A673 (cell line): Measurements from ENCODE around the gene WNK1. TPM values are rescaled to one million over a fixed set of nuclear protein-coding genes. Genes with fewer than 3 reads are reported as not detected.

Experiments
- BruUV-seq: library from RNA; stranded (reverse); fragments of 400-500 nt; replicated peaks from 2 replicates; lab custom pipeline; 2021; lab: Mats Ljungman, UMichigan
- CTCF ChIA-PET: fragments of 300-600 bp; sonication (Branson Sonifier 250); formaldehyde crosslinking; loops from one replicate; lab custom pipeline; 2022; ENCODE audit warnings: antibody characterized with exemption; lab: Charles Lee
- POLR2A ChIA-PET: fragments of 300-600 bp; sonication (Branson Sonifier 250); formaldehyde crosslinking; loops from one replicate; lab custom pipeline; 2022; ENCODE audit warnings: antibody characterized with exemption; ENCODE audit not compliant: low non-redundant PET; lab: Charles Lee
- DNase-seq: peaks from one replicate; pipeline ENCODE4 v3.0.0-alpha.2; 2015; ENCODE audit warnings: low spot score
- H3K27ac ChIP-seq: fragments of 200-600 bp; sonication (generic); 2 replicates; pipeline ENCODE4 v1.5.1; 2016; ENCODE audit warnings: mixed run types, low read depth, mild to moderate bottlenecking, mixed read lengths, antibody characterized with exemption, low read length; ENCODE audit not compliant: poor library complexity, severe bottlenecking
- H3K27me3 ChIP-seq: fragments of 200-600 bp; sonication (generic); replicated peaks from 2 replicates; pipeline ENCODE4 v1.6.1; 2017; ENCODE audit warnings: mixed run types, low read depth, mild to moderate bottlenecking, mixed read lengths, antibody characterized with exemption, low read length; ENCODE audit not compliant: insufficient read depth, poor library complexity
- H3K36me3 ChIP-seq: fragments of 200-600 bp; sonication (generic); 2 replicates; pipeline ENCODE4 v1.6.1; 2016; ENCODE audit warnings: mixed run types, mild to moderate bottlenecking, mixed read lengths, antibody characterized with exemption, low read length; ENCODE audit not compliant: insufficient read depth, poor library complexity, severe bottlenecking
- H3K4me1 ChIP-seq: fragments of 200-600 bp; sonication (generic); 2 replicates; pipeline ENCODE4 v1.6.1; 2017; ENCODE audit warnings: mixed run types, mild to moderate bottlenecking, mixed read lengths, antibody characterized with exemption, low read length; ENCODE audit not compliant: insufficient read depth, poor library complexity, severe bottlenecking
- H3K4me3 ChIP-seq: fragments of 200-600 bp; sonication (generic); 2 replicates; pipeline ENCODE4 v1.5.1; 2016; ENCODE audit warnings: low read depth, mixed run types, mild to moderate bottlenecking, mixed read lengths, low read length; ENCODE audit not compliant: poor library complexity, severe bottlenecking
- H3K9me3 ChIP-seq: fragments of 200-600 bp; sonication (generic); 2 replicates; pipeline ENCODE4 v1.6.1; 2016; ENCODE audit warnings: mixed run types, low read depth, mild to moderate bottlenecking, mixed read lengths, antibody characterized with exemption, low read length; ENCODE audit not compliant: poor library complexity, severe bottlenecking
- EZH2 ChIP-seq: fragments of 200-600 bp; sonication (generic); IDR thresholded peaks from 2 replicates; pipeline ENCODE4 v1.6.1; 2017; ENCODE audit warnings: borderline replicate concordance, low read depth, mild to moderate bottlenecking, mixed read lengths, antibody characterized with exemption, low read length; ENCODE audit not compliant: poor library complexity, severe bottlenecking
- intact Hi-C: fragments of 100-400 bp; cut with micrococcal nuclease; formaldehyde crosslinking; loops from one replicate; pipeline ENCODE4 v1.10.0; 2022; ENCODE audit not compliant: unreplicated experiment
- total RNA-seq: library from RNA; stranded (reverse); gene quantifications from 2 replicates; pipeline ENCODE4 v1.2.3, GENCODE V29; 2021
- TF ChIP-seq, protein P1 (sequence below): fragments of 300-800, 200-600 bp; sonication (generic); conservative IDR thresholded peaks from 2 replicates; pipeline ENCODE4 v1.5.1; 2017; ENCODE audit warnings: low read depth, mild to moderate bottlenecking, antibody characterized with exemption, low read length, moderate library complexity, mixed read lengths

The WNK1 gene
- total RNA-seq, 1 experiment from 2014 or later, result 161 TPM

DNA sequence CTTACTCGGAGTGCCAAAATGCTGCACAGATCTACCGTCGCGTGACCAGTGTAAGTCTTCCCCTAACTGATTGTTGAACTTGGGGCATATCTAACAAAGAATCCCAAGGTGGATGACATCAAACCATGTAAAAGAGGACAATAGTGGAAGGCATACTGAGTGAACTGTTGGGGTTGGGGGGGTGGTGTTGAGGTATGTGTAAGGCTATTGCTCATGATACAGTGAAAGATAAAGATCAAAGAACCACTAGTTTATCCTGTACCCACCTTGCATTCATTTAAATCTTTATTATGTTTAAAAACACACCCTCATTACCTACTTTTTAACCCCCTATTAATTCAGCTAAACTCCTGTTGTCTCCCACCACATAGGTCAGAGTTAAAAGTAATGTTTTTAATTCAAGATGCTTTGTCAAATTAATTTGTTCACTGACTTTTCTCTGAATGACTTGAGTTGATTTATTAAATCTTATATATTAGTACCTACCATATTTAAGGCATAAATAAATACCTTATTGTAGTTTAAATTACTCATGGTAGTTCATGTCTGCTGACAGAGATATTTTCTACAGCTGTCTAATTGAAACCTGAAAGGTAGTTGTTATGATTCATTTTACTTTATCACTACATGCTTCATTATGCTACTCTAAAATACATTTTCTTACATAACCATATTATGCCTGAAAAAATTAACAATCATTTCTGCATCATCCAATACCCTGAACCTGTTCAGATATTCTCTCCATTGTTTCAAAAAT lies 77.9 kb downstream of the WNK1 start:
- CTCF ChIA-PET, result no interaction called here
- Histone ChIP-seq H3K9me3 (no peaks in the 10 kb centered on the region), H3K4me1 (no peaks in the 10 kb centered on the region), H3K4me3 (no peak overlapping the region), H3K27me3 (no peaks in the 10 kb centered on the region), H3K36me3 (peaks cover 28% of the 10 kb centered on the region), H3K27ac (no peak overlapping the region)
- intact Hi-C loops, result no loop called here
- POLR2A ChIA-PET, result no interaction called here
- no TSS peak for BruUV-seq
- TF ChIP-seq EZH2, result no peak
- TF ChIP-seq, protein P1, sequence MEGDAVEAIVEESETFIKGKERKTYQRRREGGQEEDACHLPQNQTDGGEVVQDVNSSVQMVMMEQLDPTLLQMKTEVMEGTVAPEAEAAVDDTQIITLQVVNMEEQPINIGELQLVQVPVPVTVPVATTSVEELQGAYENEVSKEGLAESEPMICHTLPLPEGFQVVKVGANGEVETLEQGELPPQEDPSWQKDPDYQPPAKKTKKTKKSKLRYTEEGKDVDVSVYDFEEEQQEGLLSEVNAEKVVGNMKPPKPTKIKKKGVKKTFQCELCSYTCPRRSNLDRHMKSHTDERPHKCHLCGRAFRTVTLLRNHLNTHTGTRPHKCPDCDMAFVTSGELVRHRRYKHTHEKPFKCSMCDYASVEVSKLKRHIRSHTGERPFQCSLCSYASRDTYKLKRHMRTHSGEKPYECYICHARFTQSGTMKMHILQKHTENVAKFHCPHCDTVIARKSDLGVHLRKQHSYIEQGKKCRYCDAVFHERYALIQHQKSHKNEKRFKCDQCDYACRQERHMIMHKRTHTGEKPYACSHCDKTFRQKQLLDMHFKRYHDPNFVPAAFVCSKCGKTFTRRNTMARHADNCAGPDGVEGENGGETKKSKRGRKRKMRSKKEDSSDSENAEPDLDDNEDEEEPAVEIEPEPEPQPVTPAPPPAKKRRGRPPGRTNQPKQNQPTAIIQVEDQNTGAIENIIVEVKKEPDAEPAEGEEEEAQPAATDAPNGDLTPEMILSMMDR, result no peak
- no peak for DNase-seq

DNA sequence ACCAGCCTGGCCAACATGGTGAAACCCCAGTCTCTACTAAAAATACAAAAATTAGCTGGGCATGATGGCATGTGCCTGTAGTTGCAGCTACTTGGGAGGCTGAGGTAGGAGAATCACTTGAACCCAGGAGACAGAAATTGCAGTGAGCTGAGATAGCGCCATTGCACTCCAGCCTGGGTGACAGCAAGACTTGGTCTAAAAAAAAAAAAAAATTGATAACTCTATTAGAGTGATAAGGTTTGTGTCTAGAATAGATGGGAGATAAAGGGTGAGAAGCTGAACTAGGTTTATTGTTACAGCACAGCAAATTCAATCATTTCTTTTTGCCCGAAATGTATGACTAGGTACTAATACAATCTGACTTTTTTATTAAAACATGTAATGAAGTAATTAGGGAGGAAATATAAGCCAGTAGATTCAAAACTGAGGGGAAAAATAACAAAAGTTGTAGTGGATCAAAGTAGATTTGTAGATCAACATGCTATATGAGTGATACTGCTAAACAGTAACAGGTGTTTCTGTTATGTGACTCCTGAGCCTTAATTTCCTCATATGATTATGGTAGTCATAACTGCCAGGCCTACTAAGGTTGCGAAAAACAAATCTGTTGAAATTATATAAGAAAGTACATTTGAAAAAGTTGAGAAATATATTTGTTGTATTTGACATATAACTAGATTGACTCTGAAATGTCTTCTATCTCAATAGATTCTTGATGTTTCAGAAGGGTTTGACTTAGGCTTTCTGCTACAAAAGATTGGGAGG lies 83.6 kb downstream of the WNK1 start:
- H3K27me3 ChIP-seq, result no peaks in the 10 kb centered on the region
- CTCF ChIA-PET, result no interaction called here
- DNase-seq, result no peak
- peaks cover 3% of the 10 kb centered on the region for H3K36me3 ChIP-seq
- no peaks in the 10 kb centered on the region for H3K9me3 ChIP-seq
- BruUV-seq, result no TSS peak
- H3K4me3 ChIP-seq, result no peak overlapping the region
- TF ChIP-seq EZH2, result no peak
- TF ChIP-seq, protein P1, result no peak
- intact Hi-C loops, result no loop called here
- no peaks in the 10 kb centered on the region for H3K4me1 ChIP-seq
- POLR2A ChIA-PET, result no interaction called here
- H3K27ac ChIP-seq, result no peak overlapping the region

DNA sequence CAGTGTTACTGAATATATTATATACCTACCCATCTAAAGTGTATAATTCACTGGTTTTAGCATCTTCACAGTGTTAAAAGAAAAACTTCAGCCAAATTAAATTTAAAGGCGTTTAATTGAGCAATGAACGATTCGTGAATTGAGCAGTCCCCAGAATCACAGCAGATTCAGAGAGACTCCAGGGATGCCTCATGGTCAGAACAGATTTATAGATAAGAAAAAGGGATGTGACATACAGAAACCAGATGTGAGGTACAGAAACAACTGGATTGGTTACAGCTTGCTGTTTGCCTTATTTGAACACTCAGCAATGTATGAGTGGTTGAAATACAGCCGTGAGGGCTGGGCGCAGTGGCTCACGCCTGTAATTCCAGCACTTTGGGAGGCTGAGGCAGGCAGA lies 84.6 kb downstream of the WNK1 start:
- no peaks in the 10 kb centered on the region for H3K9me3 ChIP-seq
- H3K27ac ChIP-seq, result no peak overlapping the region
- TF ChIP-seq, protein P1, result no peak
- no peak for TF ChIP-seq EZH2
- no peaks in the 10 kb centered on the region for H3K27me3 ChIP-seq
- DNase-seq, result no peak
- ChIA-PET CTCF (no interaction called here), POLR2A (no interaction called here)
- H3K4me3 ChIP-seq, result no peak overlapping the region
- intact Hi-C loops, result no loop called here
- no peaks in the 10 kb centered on the region for H3K36me3 ChIP-seq
- H3K4me1 ChIP-seq, result no peaks in the 10 kb centered on the region
- BruUV-seq, result no TSS peak
